Islet precursor cell (in vitro differentiated cells): ENCODE measurements around the gene POU2F3.
"Not testable (repeated sequence)": the region's sequence is repeated elsewhere in the genome, so short reads cannot be mapped to it uniquely, and the experiment has no call there.

Source experiments
- DNase-seq: peaks from one replicate; pipeline ENCODE4 v3.0.0-alpha.2; 2018

Gene POU2F3

GRCh38 chr11:120255519-120255866, 15.6 kb downstream of the POU2F3 start:
- DNase-seq, result no peak

- no peak for DNase-seq
Measured at GRCh38 chr11:120256178-120256577, 16.2 kb downstream of the POU2F3 start.

- no peak for DNase-seq
Measured at GRCh38 chr11:120256779-120257178, 16.8 kb downstream of the POU2F3 start.

GRCh38 chr11:120257346-120257745, 17.4 kb downstream of the POU2F3 start:
- no peak for DNase-seq

- no peak for DNase-seq
Measured at GRCh38 chr11:120258661-120259060, 18.7 kb downstream of the POU2F3 start.

GRCh38 chr11:120259241-120259640, 19.3 kb downstream of the POU2F3 start:
- DNase-seq, result no peak

- no peak for DNase-seq
Measured at GRCh38 chr11:120259988-120260565, 20.1 kb downstream of the POU2F3 start.

- DNase-seq, result no peak
Measured at GRCh38 chr11:120260616-120261015, 20.7 kb downstream of the POU2F3 start.

GRCh38 chr11:120261321-120261720, 21.4 kb downstream of the POU2F3 start:
- no peak for DNase-seq

- no peak for DNase-seq
Measured at GRCh38 chr11:120261931-120262330, 22.0 kb downstream of the POU2F3 start.

GRCh38 chr11:120267319-120267718, 27.4 kb downstream of the POU2F3 start:
- DNase-seq, result no peak

- DNase-seq, result no peak
Measured at GRCh38 chr11:120268686-120269085, 28.7 kb downstream of the POU2F3 start.

- DNase-seq, result no peak
Measured at GRCh38 chr11:120270386-120270785, 30.4 kb downstream of the POU2F3 start.

- DNase-seq, result no peak
Measured at GRCh38 chr11:120271672-120272071, 31.7 kb downstream of the POU2F3 start.

GRCh38 chr11:120272303-120272702, 32.4 kb downstream of the POU2F3 start:
- DNase-seq, result no peak

- DNase-seq, result no peak
Measured at GRCh38 chr11:120273432-120273831, 33.5 kb downstream of the POU2F3 start.

GRCh38 chr11:120273956-120274355, 34.0 kb downstream of the POU2F3 start:
- DNase-seq, result not testable (repeated sequence)

GRCh38 chr11:120279502-120279901, 39.6 kb downstream of the POU2F3 start:
- DNase-seq, result no peak

- no peak for DNase-seq
Measured at GRCh38 chr11:120280600-120281051, 40.7 kb downstream of the POU2F3 start.

GRCh38 chr11:120281143-120281795, 41.3 kb downstream of the POU2F3 start:
- DNase-seq, result no peak

- DNase-seq, result no peak
Measured at GRCh38 chr11:120283124-120283523, 43.2 kb downstream of the POU2F3 start.

- DNase-seq, result no peak
Measured at GRCh38 chr11:120284272-120284671, 44.3 kb downstream of the POU2F3 start.

- DNase-seq, result no peak
Measured at GRCh38 chr11:120285256-120285655, 45.3 kb downstream of the POU2F3 start.

- no peak for DNase-seq
Measured at GRCh38 chr11:120288021-120288420, 48.1 kb downstream of the POU2F3 start.

- DNase-seq, result no peak
Measured at GRCh38 chr11:120289426-120289825, 49.5 kb downstream of the POU2F3 start.
